Measurements from ENCODE around the gene PNMA8B.
A peak's percentile ranks its signal among the peaks of the same experiment; 100 is the strongest.

The PNMA8B gene

DNA sequence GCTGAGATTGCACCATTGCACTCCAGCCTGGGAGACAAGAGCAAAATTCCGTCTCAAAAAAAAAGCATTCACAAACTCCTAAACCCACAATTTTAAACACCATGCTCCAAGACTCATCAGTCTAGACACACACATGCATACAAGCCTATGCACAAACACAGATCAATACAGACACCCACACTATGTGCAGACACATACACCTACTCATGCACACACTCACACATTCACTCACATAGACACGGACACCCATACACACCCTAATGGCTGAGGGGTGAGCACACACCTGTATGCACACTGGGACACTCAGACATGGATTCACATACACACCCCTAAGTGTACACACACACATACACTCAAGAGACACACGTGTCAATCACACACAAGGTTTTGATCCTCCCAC is 9.3 kb downstream of the PNMA8B start:
- Histone ChIP-seq H3K27ac (ENCODE audit: low read depth, low read length) (no peak overlapping the region), H3K27me3 (ENCODE audit: insufficient read depth, low read length) (no peaks in the 10 kb centered on the region), H3K79me2 (ENCODE audit: control insufficient read depth, insufficient read depth, low read length, unreplicated experiment) (no peaks in the 10 kb centered on the region), H2AFZ (ENCODE audit: low read length, unreplicated experiment) (no peak overlapping the region), H3K4me3 (ENCODE audit: low read depth, low read length) (no peak overlapping the region), H3K4me1 (ENCODE audit: control insufficient read depth, insufficient read depth, low read length, unreplicated experiment) (peaks cover 6% of the 10 kb centered on the region), H3K36me3 (ENCODE audit: insufficient read depth, low read length) (no peaks in the 10 kb centered on the region)

GRCh38 chr19:46484656-46485055 is 11.0 kb downstream of the PNMA8B start:
- H2AFZ ChIP-seq (ENCODE audit: low read length, unreplicated experiment), result no peak overlapping the region
- H3K4me1 ChIP-seq (ENCODE audit: control insufficient read depth, insufficient read depth, low read length, unreplicated experiment), result peaks cover 15% of the 10 kb centered on the region
- no peaks in the 10 kb centered on the region for H3K79me2 ChIP-seq (ENCODE audit: control insufficient read depth, insufficient read depth, low read length, unreplicated experiment)
- H3K27me3 ChIP-seq (ENCODE audit: insufficient read depth, low read length), result no peaks in the 10 kb centered on the region
- no peaks in the 10 kb centered on the region for H3K36me3 ChIP-seq (ENCODE audit: insufficient read depth, low read length)
- no peak overlapping the region for H3K4me3 ChIP-seq (ENCODE audit: low read depth, low read length)
- no peak overlapping the region for H3K27ac ChIP-seq (ENCODE audit: low read depth, low read length)

GRCh38 chr19:46482631-46483030 is 13.0 kb downstream of the PNMA8B start:
- no peak overlapping the region for H3K4me3 ChIP-seq (ENCODE audit: low read depth, low read length)
- no peaks in the 10 kb centered on the region for H3K36me3 ChIP-seq (ENCODE audit: insufficient read depth, low read length)
- peaks cover 15% of the 10 kb centered on the region for H3K4me1 ChIP-seq (ENCODE audit: control insufficient read depth, insufficient read depth, low read length, unreplicated experiment)
- no peaks in the 10 kb centered on the region for H3K79me2 ChIP-seq (ENCODE audit: control insufficient read depth, insufficient read depth, low read length, unreplicated experiment)
- no peak overlapping the region for H3K27ac ChIP-seq (ENCODE audit: low read depth, low read length)
- H3K27me3 ChIP-seq (ENCODE audit: insufficient read depth, low read length), result no peaks in the 10 kb centered on the region
- H2AFZ ChIP-seq (ENCODE audit: low read length, unreplicated experiment), result no peak overlapping the region

DNA sequence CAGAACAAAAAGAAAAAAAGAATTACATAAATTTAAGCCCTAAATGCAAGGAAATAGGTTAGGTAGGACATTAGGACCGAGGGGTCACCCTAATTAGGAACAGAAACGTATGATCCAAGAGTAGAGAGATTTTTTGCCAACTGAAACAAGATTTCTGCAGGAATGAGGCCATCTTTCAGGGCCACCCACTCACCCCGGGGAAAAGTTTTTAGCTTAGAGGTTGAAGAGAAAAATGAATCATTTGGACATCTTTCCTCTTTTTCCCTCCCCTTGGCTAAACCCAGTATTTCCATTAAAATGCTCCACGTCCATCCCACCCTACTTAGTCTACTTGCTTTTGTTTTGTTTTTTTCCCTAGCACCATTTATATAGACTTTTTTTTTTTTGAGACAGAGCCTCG is 13.7 kb downstream of the PNMA8B start:
- peak overlapping the region; percentile 68 for H3K27ac ChIP-seq (ENCODE audit: low read depth, low read length)
- no peaks in the 10 kb centered on the region for H3K27me3 ChIP-seq (ENCODE audit: insufficient read depth, low read length)

DNA sequence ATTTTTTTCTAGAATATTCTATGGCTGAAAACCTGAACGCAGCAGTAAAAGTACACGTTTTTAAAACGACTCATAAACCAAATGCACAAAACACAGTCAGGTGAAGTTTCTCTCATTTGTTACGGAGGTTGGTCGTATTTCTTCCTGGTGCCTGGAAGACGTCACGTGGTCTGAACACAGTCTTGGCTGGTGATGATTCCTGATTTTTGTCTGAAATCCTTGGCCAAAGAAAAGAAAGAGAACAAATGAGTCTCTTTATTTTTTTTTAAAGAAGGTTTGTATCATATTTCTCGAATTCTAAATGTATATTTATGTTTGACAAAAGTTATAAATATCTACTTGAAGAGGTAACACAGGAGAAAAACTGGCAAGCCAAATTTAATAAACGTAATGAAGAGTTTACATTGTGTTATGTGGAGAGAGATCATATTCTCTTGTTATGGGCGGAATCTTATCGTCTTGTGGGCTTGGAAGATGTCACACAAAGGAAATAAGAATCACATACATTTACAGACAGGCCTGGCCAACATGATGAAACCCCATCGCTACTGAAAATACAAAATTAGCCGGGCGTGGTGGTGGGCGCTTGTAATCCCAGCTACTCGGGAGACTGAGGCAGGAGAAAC is 14.3 kb downstream of the PNMA8B start:
- Histone ChIP-seq H3K27ac (ENCODE audit: low read depth, low read length) (peak overlapping the region; percentile 68), H3K36me3 (ENCODE audit: insufficient read depth, low read length) (no peaks in the 10 kb centered on the region), H3K27me3 (ENCODE audit: insufficient read depth, low read length) (no peaks in the 10 kb centered on the region)

More for the DNA sequence above, 13.7 kb downstream of the PNMA8B start:
- Histone ChIP-seq H2AFZ (ENCODE audit: low read length, unreplicated experiment) (peak overlapping the region; percentile 87), H3K79me2 (ENCODE audit: control insufficient read depth, insufficient read depth, low read length, unreplicated experiment) (no peaks in the 10 kb centered on the region), H3K4me1 (ENCODE audit: control insufficient read depth, insufficient read depth, low read length, unreplicated experiment) (peaks cover 15% of the 10 kb centered on the region), H3K36me3 (ENCODE audit: insufficient read depth, low read length) (no peaks in the 10 kb centered on the region), H3K4me3 (ENCODE audit: low read depth, low read length) (0 out of 2 replicates have a peak overlapping the region, but pooled peaks have one; percentile 6)

DNA sequence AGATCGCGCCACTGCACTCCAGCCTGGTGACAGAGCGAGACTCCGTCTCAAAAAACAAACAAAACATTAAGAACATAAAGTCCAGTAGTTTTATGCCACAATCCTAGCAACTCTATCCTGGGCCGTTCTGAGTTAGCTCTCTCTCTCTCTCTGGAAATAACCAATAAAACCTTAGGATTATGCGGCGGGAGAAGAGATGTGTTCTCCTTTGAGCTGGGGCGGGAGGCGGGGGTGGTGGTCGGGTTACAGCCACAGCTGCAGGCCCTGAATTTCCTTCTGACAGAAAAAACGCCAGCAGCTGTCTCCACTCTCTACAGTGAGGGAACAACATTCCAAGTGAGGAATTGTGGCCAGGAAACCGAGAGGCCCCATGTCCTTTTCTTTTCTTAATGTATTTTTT is 15.3 kb downstream of the PNMA8B start:
- H3K79me2 ChIP-seq (ENCODE audit: control insufficient read depth, insufficient read depth, low read length, unreplicated experiment), result no peaks in the 10 kb centered on the region
- no peaks in the 10 kb centered on the region for H3K36me3 ChIP-seq (ENCODE audit: insufficient read depth, low read length)
- peak overlapping the region; percentile 68 for H3K27ac ChIP-seq (ENCODE audit: low read depth, low read length)
- H3K4me1 ChIP-seq (ENCODE audit: control insufficient read depth, insufficient read depth, low read length, unreplicated experiment), result peaks cover 15% of the 10 kb centered on the region
- no peak overlapping the region for H3K4me3 ChIP-seq (ENCODE audit: low read depth, low read length)
- H2AFZ ChIP-seq (ENCODE audit: low read length, unreplicated experiment), result peak overlapping the region; percentile 48
- no peaks in the 10 kb centered on the region for H3K27me3 ChIP-seq (ENCODE audit: insufficient read depth, low read length)

More for the DNA sequence above, 14.3 kb downstream of the PNMA8B start:
- Histone ChIP-seq H3K4me1 (ENCODE audit: control insufficient read depth, insufficient read depth, low read length, unreplicated experiment) (peaks cover 15% of the 10 kb centered on the region), H3K4me3 (ENCODE audit: low read depth, low read length) (peak overlapping the region; percentile 6), H2AFZ (ENCODE audit: low read length, unreplicated experiment) (peak overlapping the region; percentile 87), H3K79me2 (ENCODE audit: control insufficient read depth, insufficient read depth, low read length, unreplicated experiment) (no peaks in the 10 kb centered on the region)

DNA sequence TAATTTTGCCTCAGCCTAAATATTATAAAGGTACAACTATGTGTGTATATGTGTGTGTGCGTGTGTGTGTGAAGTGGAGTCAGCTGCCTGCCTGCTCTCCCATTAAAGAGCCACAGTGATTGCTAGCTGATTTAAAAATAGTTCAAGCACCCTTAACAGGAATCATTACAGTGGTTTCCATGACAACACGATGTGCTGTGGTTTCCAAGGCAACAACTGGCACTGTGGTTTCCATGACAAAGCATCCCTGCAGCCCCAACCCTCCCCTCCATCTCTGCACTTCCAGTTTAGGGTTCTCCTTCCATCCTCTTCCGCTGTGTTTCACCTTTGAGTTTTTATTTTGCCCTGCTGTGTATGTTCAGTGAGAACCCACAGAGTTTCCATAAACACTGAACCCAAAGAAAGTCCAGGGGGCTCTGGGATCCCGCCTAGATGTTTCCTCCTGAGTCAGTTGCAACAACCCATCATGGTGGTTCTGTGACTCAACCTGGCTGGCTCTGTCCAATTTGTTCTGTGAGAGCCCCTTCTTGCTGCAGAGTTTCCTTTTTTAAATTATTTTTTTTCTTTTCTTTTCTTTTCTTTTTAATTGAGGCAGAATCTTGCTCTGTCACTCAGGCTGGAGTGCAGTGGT is 17.2 kb downstream of the PNMA8B start:
- Histone ChIP-seq H3K79me2 (ENCODE audit: control insufficient read depth, insufficient read depth, low read length, unreplicated experiment) (no peaks in the 10 kb centered on the region), H3K27ac (ENCODE audit: low read depth, low read length) (peak overlapping the region; percentile 41), H3K36me3 (ENCODE audit: insufficient read depth, low read length) (no peaks in the 10 kb centered on the region), H3K4me1 (ENCODE audit: control insufficient read depth, insufficient read depth, low read length, unreplicated experiment) (peaks cover 15% of the 10 kb centered on the region), H2AFZ (ENCODE audit: low read length, unreplicated experiment) (no peak overlapping the region), H3K4me3 (ENCODE audit: low read depth, low read length) (no peak overlapping the region), H3K27me3 (ENCODE audit: insufficient read depth, low read length) (no peaks in the 10 kb centered on the region)

- peak overlapping the region; percentile 56 for H3K27ac ChIP-seq (ENCODE audit: low read depth, low read length)
Measured at GRCh38 chr19:46475986-46476385, 19.7 kb downstream of the PNMA8B start.

DNA sequence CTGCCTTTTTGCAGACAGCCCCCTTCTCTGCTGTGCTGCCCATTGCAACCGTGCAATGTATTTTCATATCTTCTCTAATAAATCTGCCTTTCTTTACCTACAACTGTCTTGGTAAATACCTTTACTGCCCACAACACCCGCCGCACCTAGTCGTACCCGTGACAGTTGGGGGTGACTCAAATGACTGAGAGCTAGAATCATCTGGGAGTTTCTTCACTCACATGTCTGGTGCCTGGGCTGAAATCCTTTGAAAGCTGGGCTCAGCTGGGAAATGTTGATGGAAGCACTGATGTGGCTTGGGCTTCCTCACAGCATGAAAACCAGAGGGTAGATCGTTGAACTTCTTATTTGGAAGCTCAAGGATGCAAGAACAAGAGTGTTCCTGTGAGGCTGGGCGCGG is 21.5 kb downstream of the PNMA8B start:
- Histone ChIP-seq H3K27ac (ENCODE audit: low read depth, low read length) (no peak overlapping the region), H3K4me1 (ENCODE audit: control insufficient read depth, insufficient read depth, low read length, unreplicated experiment) (peaks cover 6% of the 10 kb centered on the region), H3K4me3 (ENCODE audit: low read depth, low read length) (no peak overlapping the region), H3K27me3 (ENCODE audit: insufficient read depth, low read length) (no peaks in the 10 kb centered on the region), H3K36me3 (ENCODE audit: insufficient read depth, low read length) (no peaks in the 10 kb centered on the region), H3K79me2 (ENCODE audit: control insufficient read depth, insufficient read depth, low read length, unreplicated experiment) (no peaks in the 10 kb centered on the region), H2AFZ (ENCODE audit: low read length, unreplicated experiment) (no peak overlapping the region)

More at GRCh38 chr19:46475986-46476385, 19.7 kb downstream of the PNMA8B start:
- H3K27me3 ChIP-seq (ENCODE audit: insufficient read depth, low read length), result no peaks in the 10 kb centered on the region
- no peak overlapping the region for H3K4me3 ChIP-seq (ENCODE audit: low read depth, low read length)
- peaks cover 11% of the 10 kb centered on the region for H3K4me1 ChIP-seq (ENCODE audit: control insufficient read depth, insufficient read depth, low read length, unreplicated experiment)
- no peaks in the 10 kb centered on the region for H3K36me3 ChIP-seq (ENCODE audit: insufficient read depth, low read length)
- no peak overlapping the region for H2AFZ ChIP-seq (ENCODE audit: low read length, unreplicated experiment)
- no peaks in the 10 kb centered on the region for H3K79me2 ChIP-seq (ENCODE audit: control insufficient read depth, insufficient read depth, low read length, unreplicated experiment)

DNA sequence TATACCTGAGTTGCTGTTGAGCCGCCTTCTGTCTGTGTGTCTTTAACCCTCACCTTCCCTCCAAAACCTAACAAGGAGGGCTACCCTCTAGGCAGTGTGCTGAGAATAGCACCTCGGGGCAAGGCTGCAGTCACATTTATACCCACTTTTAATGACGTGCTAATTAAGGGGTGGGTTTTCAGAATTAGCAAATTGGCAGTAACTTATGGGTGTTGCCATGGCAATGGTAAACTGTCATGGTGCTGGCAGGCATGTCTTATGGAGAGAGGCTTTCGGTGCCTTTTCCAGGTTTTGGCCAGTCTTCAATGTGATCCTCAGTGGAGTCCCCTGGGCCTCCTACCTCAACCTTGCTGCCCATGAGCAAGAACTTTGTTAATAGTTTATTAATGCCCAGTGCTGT is 23.1 kb downstream of the PNMA8B start:
- Histone ChIP-seq H3K36me3 (ENCODE audit: insufficient read depth, low read length) (no peaks in the 10 kb centered on the region), H3K4me3 (ENCODE audit: low read depth, low read length) (no peak overlapping the region), H2AFZ (ENCODE audit: low read length, unreplicated experiment) (no peak overlapping the region), H3K27me3 (ENCODE audit: insufficient read depth, low read length) (no peaks in the 10 kb centered on the region), H3K4me1 (ENCODE audit: control insufficient read depth, insufficient read depth, low read length, unreplicated experiment) (peaks cover 6% of the 10 kb centered on the region), H3K79me2 (ENCODE audit: control insufficient read depth, insufficient read depth, low read length, unreplicated experiment) (no peaks in the 10 kb centered on the region), H3K27ac (ENCODE audit: low read depth, low read length) (no peak overlapping the region)
